NCI-H1105 treated with DMSO at 0.1 percent for 48 hours (cell line): ENCODE data around the gene R3HDML.
"Not testable (repeated sequence)": the region's sequence is repeated elsewhere in the genome, so short reads cannot be mapped to it uniquely, and the experiment has no call there.

Experiments
- DNase-seq: peaks from one replicate; lab custom pipeline; 2025; lab: John Stamatoyannopoulos, UW

Gene R3HDML

GRCh38 chr20:44328428-44328827 lies 8.4 kb upstream of the R3HDML start:
- no peak for DNase-seq

- DNase-seq: no peak
Measured at GRCh38 chr20:44331201-44331600, 5.6 kb upstream of the R3HDML start.

GRCh38 chr20:44334306-44334705 lies 2.5 kb upstream of the R3HDML start:
- no peak for DNase-seq

- no peak for DNase-seq
Measured at GRCh38 chr20:44334709-44335108, 2.1 kb upstream of the R3HDML start.

- DNase-seq: no peak
Measured at GRCh38 chr20:44335675-44336074, 1.2 kb upstream of the R3HDML start.

GRCh38 chr20:44336086-44336485 lies 757 bp upstream of the R3HDML start:
- no peak for DNase-seq

GRCh38 chr20:44342248-44342647 lies 5.4 kb downstream of the R3HDML start:
- no peak for DNase-seq

- DNase-seq: no peak
Measured at GRCh38 chr20:44343162-44343675, 6.4 kb downstream of the R3HDML start.

- DNase-seq: no peak
Measured at GRCh38 chr20:44344723-44345122, 7.9 kb downstream of the R3HDML start.

GRCh38 chr20:44345147-44345546 lies 8.3 kb downstream of the R3HDML start:
- no peak for DNase-seq

- not testable (repeated sequence) for DNase-seq
Measured at GRCh38 chr20:44345941-44346340, 9.1 kb downstream of the R3HDML start.

- no peak for DNase-seq
Measured at GRCh38 chr20:44348168-44348659, 11.4 kb downstream of the R3HDML start.

GRCh38 chr20:44349349-44349748 lies 12.5 kb downstream of the R3HDML start:
- no peak for DNase-seq

- no peak for DNase-seq
Measured at GRCh38 chr20:44350567-44350966, 13.7 kb downstream of the R3HDML start.

GRCh38 chr20:44354979-44355497 lies 18.2 kb downstream of the R3HDML start:
- DNase-seq: no peak

GRCh38 chr20:44355498-44356352 lies 18.9 kb downstream of the R3HDML start, which contains the start of gene HNF4A:
HNF4A (plus strand) TSS chr20:44355699; CDS start chr20:44355805, 106 bp downstream.
- no peak for DNase-seq

- DNase-seq: no peak
Measured at GRCh38 chr20:44356353-44356723, 19.5 kb downstream of the R3HDML start.

GRCh38 chr20:44357020-44357419 lies 20.2 kb downstream of the R3HDML start:
- no peak for DNase-seq

GRCh38 chr20:44357555-44358125 lies 20.8 kb downstream of the R3HDML start:
- no peak for DNase-seq

- DNase-seq: no peak
Measured at GRCh38 chr20:44358776-44359175, 21.9 kb downstream of the R3HDML start.

- no peak for DNase-seq
Measured at GRCh38 chr20:44360221-44360620, 23.4 kb downstream of the R3HDML start.

- no peak for DNase-seq
Measured at GRCh38 chr20:44361021-44361420, 24.2 kb downstream of the R3HDML start.

GRCh38 chr20:44362466-44362940 lies 25.7 kb downstream of the R3HDML start:
- DNase-seq: no peak
